ENCODE measurements around the gene ACTN1.
A peak's percentile ranks its signal among the peaks of the same experiment; 100 is the strongest.

ACTN1 gene

DNA sequence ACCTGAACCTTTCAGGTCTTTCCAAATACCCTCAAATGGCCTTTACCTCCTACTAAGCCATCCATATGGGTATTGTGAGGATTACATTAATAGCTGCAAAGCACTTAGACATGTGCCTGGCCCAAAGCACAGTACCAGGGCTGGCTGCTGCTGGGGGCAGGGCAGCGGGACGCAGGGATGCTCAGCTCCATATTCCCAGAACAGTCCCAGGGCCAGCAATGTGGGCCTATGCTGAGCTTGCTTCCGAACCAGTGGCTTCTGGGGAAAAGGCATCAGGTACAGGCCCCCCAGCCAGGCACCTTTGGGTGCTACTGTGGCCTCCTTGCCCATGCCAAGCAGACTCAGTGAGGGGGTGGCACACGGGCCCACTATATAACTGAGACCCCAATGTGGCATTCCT lies 10.4 kb downstream of the ACTN1 start:
- TF ChIP-seq GATA2 (IDR thresholded peaks at IDR 0.05; ENCODE audit: low read depth, low read length) (no peak), GATA3 (IDR thresholded peaks at IDR 0.05; ENCODE audit: low read depth, low read length) (no peak)

DNA sequence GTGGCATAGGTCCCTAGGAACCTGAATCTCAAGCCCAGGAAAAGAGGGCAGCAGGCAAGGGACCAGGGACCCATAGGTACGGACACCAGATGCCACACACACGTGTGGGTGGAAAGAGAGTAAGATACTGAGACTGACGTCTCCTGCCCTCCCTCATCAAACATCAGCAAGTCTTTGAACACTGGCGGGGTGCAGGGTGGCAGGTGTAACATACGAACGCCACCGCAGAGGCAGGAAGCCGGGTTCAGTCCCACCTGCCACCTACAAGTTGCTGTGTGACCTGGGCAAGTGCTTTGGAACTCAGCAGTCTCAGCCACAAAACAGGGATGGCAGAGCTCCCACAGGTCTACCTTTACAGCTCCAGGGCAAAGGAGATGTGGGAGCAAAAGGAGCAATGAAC lies 11.1 kb downstream of the ACTN1 start:
- TF ChIP-seq GATA2 (IDR thresholded peaks at IDR 0.05; ENCODE audit: low read depth, low read length) (no peak), GATA3 (IDR thresholded peaks at IDR 0.05; ENCODE audit: low read depth, low read length) (no peak)

DNA sequence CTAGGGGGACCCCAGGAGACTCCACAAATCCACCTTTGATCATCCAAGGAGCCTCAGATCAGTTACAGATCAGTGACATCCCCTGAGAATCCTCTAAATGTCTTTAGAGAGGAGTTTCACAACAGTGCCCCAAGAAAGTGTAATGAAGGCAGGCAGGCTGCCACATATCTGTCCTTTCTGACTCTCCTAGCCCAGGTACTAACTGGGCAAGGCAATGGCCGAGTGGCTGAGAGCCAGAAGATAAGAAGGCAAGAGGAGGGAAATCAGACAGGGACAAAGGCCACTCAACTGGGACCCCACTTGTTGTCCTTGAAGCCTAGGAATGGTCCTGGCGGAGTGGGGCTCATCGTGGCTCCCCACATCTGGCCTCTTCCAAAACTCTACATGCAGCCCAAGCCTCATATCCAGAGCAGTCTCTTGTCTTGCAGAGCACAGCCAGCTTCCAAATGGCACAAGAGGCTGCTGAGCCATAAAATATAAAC lies 11.6 kb downstream of the ACTN1 start:
- TF ChIP-seq GATA3 (IDR thresholded peaks at IDR 0.05; ENCODE audit: low read depth, low read length) = no peak
- no peak for TF ChIP-seq GATA2 (IDR thresholded peaks at IDR 0.05; ENCODE audit: low read depth, low read length)

DNA sequence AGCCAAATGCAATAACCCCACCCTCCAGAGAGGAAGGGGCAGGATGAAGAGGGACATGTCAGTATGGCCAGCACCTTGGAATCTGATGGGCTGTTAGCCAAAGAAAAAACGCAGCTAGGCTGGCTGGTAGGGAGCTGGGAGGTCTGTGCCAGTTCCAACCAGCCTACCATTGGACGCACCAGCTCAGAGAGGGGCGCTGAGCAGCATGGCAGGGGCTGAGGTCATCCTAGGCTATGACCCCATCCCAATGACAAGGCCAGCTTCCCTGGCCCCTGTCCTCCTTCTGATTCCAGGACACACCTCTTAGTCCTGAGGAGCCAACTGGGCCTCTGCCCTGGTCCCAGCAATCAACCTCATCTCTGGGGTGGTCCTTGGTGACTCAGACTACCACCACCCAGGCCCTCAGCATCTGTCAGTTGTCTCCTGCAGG lies 12.2 kb downstream of the ACTN1 start:
- TF ChIP-seq GATA3 (IDR thresholded peaks at IDR 0.05; ENCODE audit: low read depth, low read length) = no peak; the same call in 1 of the 2 replicates
- peak; percentile 99 for TF ChIP-seq GATA2 (IDR thresholded peaks at IDR 0.05; ENCODE audit: low read depth, low read length)

DNA sequence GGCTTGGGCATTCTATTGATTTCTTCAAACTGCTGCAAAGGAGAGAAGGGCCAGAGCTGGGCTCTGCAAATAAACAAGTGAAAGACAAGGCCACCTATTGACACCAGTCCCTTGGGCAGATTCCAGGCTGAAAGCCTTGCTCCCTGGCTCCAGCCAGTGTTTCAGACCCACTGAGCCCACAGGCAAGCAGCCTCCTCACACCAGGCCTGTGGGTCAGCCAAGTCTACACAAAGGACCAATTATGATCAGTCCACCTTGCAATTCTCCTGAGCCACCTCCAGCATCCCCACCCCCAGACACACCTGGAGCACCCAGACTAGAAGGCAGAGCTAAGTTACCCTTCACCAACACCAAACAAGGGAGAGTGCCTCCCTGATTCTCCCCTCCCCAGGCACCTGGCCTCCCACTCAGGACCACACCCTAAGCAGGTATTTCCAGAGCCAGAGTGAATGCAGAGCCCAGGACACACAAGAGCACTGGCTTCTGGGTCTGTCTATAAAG lies 13.8 kb downstream of the ACTN1 start:
- no peak for TF ChIP-seq GATA3 (IDR thresholded peaks at IDR 0.05; ENCODE audit: low read depth, low read length)
- TF ChIP-seq GATA2 (IDR thresholded peaks at IDR 0.05; ENCODE audit: low read depth, low read length) = no peak

DNA sequence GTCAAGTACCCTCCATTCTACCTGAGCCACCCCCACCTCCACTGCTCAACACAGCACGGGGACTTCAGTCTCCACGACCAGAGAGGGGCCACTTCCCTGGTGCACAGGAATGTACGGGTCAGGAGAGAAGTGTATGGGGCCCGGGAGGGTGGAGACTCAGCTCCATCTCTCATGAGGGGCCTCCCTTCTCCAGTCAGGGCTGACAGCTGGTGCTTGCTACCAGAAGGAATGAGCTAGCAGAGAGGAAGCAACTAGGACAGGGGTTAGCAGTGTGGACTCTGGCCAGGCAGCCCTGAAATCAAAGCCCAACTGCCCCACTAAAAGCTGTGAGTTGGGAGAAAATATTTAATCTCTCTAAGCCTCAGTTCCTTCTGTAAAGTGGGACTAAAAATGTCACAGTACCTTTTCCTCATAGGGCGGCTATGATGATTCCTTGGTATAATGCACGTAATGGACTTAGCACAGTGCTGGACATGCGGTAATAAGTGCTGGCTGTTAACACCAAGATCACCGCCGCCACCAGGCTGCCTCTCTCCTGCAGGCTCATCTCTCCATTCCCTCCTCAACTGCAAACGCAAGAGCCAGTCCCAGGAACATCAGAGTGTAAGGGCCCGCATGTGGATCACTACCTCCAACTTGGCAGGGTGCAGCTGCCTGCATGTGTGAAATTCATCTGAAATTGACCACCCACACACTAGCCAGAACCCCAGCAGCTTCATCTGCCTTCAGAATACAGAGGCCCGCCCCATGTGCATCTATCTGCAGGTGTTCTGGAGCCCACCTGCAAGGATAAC lies 14.6 kb downstream of the ACTN1 start:
- TF ChIP-seq GATA2 (IDR thresholded peaks at IDR 0.05; ENCODE audit: low read depth, low read length) (no peak), GATA3 (IDR thresholded peaks at IDR 0.05; ENCODE audit: low read depth, low read length) (no peak)

DNA sequence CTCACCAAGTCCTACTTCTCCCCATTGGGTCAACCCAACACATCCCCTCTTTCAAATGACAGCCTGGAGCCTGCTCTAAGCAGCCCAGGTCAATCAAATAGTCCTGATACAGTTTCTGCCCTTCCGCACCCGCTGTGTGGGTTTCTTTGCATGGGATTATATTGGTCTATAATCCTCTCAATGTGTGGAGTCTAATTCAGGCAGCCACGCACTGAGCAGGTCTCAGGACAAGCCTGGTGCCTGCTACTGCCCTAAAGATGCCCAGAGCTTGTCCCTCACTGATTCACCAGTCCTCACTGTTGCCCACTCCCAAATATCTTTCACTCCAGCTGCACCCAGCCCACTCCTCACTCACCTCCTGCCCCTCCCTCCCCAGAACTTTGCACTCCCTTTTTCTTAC lies 16.4 kb downstream of the ACTN1 start:
- TF ChIP-seq GATA2 (IDR thresholded peaks at IDR 0.05; ENCODE audit: low read depth, low read length) = no peak
- TF ChIP-seq GATA3 (IDR thresholded peaks at IDR 0.05; ENCODE audit: low read depth, low read length) = no peak

DNA sequence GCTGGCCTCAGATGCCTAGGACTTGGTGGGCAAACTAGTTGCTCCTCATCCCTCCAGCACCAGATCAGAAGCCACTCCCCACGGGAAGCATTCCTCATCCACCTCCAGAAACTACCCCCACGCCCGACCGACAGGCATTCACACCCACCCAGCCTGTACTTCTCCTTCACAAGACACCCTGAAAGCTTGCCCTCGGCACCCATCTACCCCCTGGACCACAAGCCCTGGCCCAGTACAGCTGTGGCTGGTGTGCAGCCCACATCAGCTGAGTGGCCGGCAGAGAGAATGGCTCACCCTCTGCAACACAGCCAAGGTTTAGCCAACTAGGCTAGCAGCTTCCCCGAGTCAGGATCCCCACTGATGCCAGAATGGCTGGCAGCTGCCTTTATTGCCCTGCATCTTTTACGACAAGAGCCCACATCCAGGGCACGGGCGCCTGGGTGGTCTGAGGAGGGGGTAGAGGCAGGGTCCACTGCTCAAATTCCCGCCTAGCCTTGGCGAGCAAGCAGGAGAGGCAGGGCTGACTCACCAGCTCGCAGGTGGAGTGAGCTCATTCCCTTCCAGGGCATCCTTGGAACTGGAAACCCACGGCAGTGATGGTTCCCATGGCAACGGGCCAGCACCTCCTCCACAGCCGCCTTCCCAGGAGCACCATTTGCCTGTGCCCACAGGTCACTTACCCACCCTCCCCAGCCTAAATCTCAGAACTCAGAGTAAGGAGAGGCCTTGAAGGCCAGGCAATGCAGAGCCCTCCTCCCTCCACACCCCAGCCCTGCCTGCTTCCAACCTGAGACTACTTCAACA lies 17.1 kb downstream of the ACTN1 start:
- TF ChIP-seq GATA3 (IDR thresholded peaks at IDR 0.05; ENCODE audit: low read depth, low read length) = no peak
- no peak for TF ChIP-seq GATA2 (IDR thresholded peaks at IDR 0.05; ENCODE audit: low read depth, low read length)

DNA sequence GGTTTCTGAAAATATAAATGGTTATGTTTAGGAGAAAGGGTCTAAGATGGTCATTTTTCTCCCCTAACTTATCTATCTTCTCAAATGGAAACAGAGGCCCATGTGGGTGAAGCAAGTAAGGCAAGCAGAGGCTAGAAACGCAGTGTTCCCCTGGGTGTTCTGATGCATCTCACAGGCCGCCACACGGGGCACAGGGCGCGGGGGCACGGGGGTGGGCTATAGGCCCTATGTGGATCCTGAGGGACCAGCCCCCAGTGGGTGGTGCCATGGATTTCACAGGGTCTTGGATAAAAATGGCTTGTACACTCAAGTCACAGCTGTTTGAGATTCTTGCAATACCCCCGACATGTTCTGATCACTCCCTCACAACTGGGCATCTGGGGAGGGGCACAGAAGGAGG lies 17.7 kb downstream of the ACTN1 start:
- TF ChIP-seq GATA3 (IDR thresholded peaks at IDR 0.05; ENCODE audit: low read depth, low read length) (no peak), GATA2 (IDR thresholded peaks at IDR 0.05; ENCODE audit: low read depth, low read length) (no peak)

DNA sequence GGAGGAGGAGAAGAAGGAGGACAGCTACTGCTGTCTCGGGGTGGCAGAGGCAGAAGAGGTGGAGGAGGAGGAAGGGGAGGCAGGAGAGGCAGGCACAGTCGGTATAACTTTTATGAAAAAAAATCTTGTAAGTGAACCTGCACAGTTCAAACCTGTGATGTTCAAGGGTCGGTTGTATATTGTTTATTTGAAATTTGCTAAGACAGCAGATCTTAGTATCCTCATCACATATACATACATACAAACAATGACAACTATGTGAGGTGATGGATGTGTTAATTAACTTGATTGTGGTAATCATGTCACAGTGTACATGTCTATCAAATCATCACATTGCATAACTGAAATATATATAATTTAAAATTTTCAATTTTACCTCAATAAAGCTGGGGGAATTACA lies 19.0 kb downstream of the ACTN1 start:
- TF ChIP-seq GATA3 (IDR thresholded peaks at IDR 0.05; ENCODE audit: low read depth, low read length) (no peak), GATA2 (IDR thresholded peaks at IDR 0.05; ENCODE audit: low read depth, low read length) (no peak)

DNA sequence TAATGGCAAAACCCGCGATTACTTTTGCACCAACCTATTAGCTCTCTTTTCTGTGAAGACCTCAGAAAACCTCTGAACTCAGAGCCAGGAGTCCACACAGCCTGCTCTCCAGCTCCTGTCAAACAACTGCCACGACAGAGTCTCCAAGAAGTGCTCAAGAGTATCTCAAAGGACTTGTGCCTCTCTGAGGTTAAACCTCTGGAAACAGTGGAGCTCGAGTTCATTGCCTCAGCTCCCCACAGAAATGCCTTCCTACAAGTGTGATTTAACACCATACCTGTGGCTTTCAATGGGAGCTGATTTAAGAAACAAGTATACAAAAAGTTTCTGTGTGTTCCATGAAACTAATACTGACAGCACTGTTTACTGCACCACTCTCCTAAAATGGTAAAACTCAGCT lies 20.1 kb downstream of the ACTN1 start:
- TF ChIP-seq GATA2 (IDR thresholded peaks at IDR 0.05; ENCODE audit: low read depth, low read length) = no peak
- TF ChIP-seq GATA3 (IDR thresholded peaks at IDR 0.05; ENCODE audit: low read depth, low read length) = no peak

DNA sequence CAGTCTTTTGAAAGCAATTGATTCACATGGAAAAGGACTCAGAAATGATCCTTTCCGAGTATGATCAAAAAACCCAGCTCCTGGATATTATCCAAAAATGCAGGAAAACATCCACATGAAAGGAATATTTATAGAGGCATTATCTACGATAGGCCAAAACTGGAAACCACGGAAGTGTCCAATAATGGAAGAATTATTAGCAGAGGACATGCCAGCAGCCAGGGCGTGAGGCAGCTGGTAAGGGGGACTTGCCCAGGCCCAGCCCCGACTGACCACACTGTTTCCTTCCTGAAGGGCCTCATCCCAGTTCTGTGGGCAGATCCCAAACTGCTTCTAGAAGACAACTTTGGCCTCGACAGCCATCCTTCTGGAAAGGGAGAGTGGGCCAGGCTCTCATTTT lies 20.5 kb downstream of the ACTN1 start:
- no peak for TF ChIP-seq GATA2 (IDR thresholded peaks at IDR 0.05; ENCODE audit: low read depth, low read length)
- no peak for TF ChIP-seq GATA3 (IDR thresholded peaks at IDR 0.05; ENCODE audit: low read depth, low read length)

DNA sequence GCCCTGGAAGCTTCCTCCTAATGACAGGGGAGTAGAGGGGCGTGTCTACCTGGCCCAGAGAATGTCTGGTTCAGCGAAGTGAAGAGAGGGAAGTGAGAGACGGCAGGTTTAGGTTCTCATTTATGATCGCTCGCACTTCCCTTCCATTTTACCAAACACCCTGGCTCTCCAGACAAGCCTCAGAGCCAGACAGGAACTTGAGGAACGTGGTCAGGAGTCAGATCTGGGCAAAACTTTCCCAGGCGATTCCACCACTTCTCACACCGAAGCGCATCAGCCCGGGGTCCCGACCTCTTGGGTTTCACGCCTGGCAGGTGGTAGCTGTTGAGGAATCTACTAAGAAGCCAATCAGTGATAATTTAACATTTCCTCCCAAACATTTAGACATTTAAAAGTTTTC lies 21.3 kb downstream of the ACTN1 start:
- TF ChIP-seq GATA2 (IDR thresholded peaks at IDR 0.05; ENCODE audit: low read depth, low read length) (no peak), GATA3 (IDR thresholded peaks at IDR 0.05; ENCODE audit: low read depth, low read length) (no peak)

DNA sequence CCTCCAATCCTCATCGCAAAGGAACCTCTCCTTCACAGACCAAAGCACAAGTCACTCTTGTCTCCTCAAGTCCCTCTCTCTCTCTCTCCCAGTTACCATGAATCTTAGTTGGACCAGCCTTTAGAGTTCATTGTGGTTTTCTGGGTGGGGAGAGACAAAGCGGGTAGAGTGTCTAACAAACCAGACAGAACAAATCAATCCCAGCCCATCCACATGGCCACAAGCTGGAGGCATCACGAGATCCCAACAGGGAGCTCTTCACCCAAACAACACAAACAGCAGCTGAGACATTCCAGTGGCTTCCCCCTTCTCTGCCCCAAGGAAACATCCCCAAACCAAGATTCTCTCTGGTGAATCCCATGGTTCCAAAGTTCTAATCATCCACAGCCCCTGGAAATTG lies 22.4 kb downstream of the ACTN1 start:
- TF ChIP-seq GATA2 (IDR thresholded peaks at IDR 0.05; ENCODE audit: low read depth, low read length) (no peak), GATA3 (IDR thresholded peaks at IDR 0.05; ENCODE audit: low read depth, low read length) (no peak)

DNA sequence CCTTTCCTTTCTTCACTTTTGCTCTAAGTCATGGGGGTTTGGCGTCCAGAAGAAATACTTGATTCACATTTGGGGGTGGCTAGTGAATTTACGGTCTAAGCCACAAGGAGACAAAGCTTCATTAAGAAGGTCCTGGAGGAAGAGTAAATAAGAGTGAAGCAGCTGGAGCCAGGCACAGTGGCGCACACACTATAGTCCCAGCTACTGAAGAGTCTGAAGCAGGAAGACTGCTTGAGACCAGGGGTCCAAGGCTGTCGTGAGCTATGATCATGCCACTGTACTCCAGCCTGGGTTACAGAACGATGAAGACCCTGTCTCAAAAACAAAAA lies 23.3 kb downstream of the ACTN1 start:
- TF ChIP-seq GATA3 (IDR thresholded peaks at IDR 0.05; ENCODE audit: low read depth, low read length) = no peak
- no peak for TF ChIP-seq GATA2 (IDR thresholded peaks at IDR 0.05; ENCODE audit: low read depth, low read length)

All from SH-SY5Y (cell line).